Trophoblast cell (in vitro differentiated cells and primary cell): ENCODE data around the gene REG1B.

Experiments
- DNase-seq, 2 donors: peaks; one replicate each; pipeline ENCODE4 v3.0.0-alpha.2; 2016
- H2AFZ ChIP-seq: 2 replicates; pipeline ENCODE4 v1.6.1; 2013; ENCODE audit warnings: low read length, moderate library complexity, mild to moderate bottlenecking; ENCODE audit not compliant: insufficient read depth, poor library complexity
- H2AK5ac ChIP-seq: 2 replicates; pipeline ENCODE4 v1.6.1; 2013; ENCODE audit warnings: mild to moderate bottlenecking, low read length
- H2BK120ac ChIP-seq: 2 replicates; pipeline ENCODE4 v1.6.1; 2013; ENCODE audit warnings: low read length, mild to moderate bottlenecking, moderate library complexity; ENCODE audit not compliant: insufficient read depth, poor library complexity
- H2BK12ac ChIP-seq: 2 replicates; pipeline ENCODE4 v1.6.1; 2013; ENCODE audit warnings: mild to moderate bottlenecking, low read length, moderate library complexity
- H2BK5ac ChIP-seq: 2 replicates; pipeline ENCODE4 v1.6.1; 2013; ENCODE audit warnings: low read length, low read depth, moderate library complexity, mild to moderate bottlenecking; ENCODE audit not compliant: poor library complexity
- H3K14ac ChIP-seq: 2 replicates; pipeline ENCODE4 v1.6.1; 2013; ENCODE audit warnings: mild to moderate bottlenecking, low read length
- H3K18ac ChIP-seq: 2 replicates; pipeline ENCODE4 v1.6.1; 2013; ENCODE audit warnings: mild to moderate bottlenecking, low read length
- H3K23ac ChIP-seq: 2 replicates; pipeline ENCODE4 v1.6.1; 2013; ENCODE audit warnings: low read length
- H3K27ac ChIP-seq: 2 replicates; pipeline ENCODE4 v1.5.1; 2013; ENCODE audit warnings: low read depth, mild to moderate bottlenecking, inconsistent platforms, low read length, moderate library complexity
- H3K27me3 ChIP-seq: 2 replicates; pipeline ENCODE4 v1.6.1; 2013; ENCODE audit warnings: inconsistent platforms, mild to moderate bottlenecking, low read length, moderate library complexity; ENCODE audit not compliant: insufficient read depth
- H3K36me3 ChIP-seq, 2 experiments: 1 replicate in 1 of 2; 2 replicates in 1 of 2; pipeline ENCODE4 v1.6.1; 2013; ENCODE audit warnings: low read length in 2 of 2, mild to moderate bottlenecking in 2 of 2, moderate library complexity in 1 of 2; ENCODE audit not compliant: insufficient read depth in 2 of 2, control insufficient read depth in 1 of 2
- H3K4ac ChIP-seq: 2 replicates; pipeline ENCODE4 v1.6.1; 2013; ENCODE audit warnings: low read depth, mild to moderate bottlenecking, low read length, moderate library complexity
- H3K4me1 ChIP-seq, 2 experiments: 1 replicate in 1 of 2; 2 replicates in 1 of 2; pipeline ENCODE4 v1.6.1; 2013; ENCODE audit warnings: low read length in 2 of 2, mild to moderate bottlenecking in 2 of 2, moderate library complexity in 1 of 2; ENCODE audit not compliant: insufficient read depth in 2 of 2, control insufficient read depth in 1 of 2
- H3K4me2 ChIP-seq: 2 replicates; pipeline ENCODE4 v1.6.1; 2013; ENCODE audit warnings: inconsistent platforms, mild to moderate bottlenecking, low read length, moderate library complexity
- H3K4me3 ChIP-seq: 2 replicates; pipeline ENCODE4 v1.5.1; 2013; ENCODE audit warnings: mild to moderate bottlenecking, low read depth, low read length, inconsistent platforms
- H3K79me1 ChIP-seq: one replicate; pipeline ENCODE4 v1.6.1; 2013; ENCODE audit warnings: low read length
- H3K79me2 ChIP-seq: 2 replicates; pipeline ENCODE4 v1.6.1; 2013; ENCODE audit warnings: low read length, mild to moderate bottlenecking; ENCODE audit not compliant: control insufficient read depth, insufficient read depth, poor library complexity
- H3K9ac ChIP-seq: 2 replicates; pipeline ENCODE4 v1.6.1; 2013; ENCODE audit warnings: mild to moderate bottlenecking, low read length
- H3K9me3 ChIP-seq: 2 replicates; pipeline ENCODE4 v1.6.1; 2013; ENCODE audit warnings: low read depth, mild to moderate bottlenecking, control low read depth, inconsistent platforms, low read length; ENCODE audit not compliant: insufficient read depth
- H4K12ac ChIP-seq: 2 replicates; pipeline ENCODE4 v1.6.1; 2013; ENCODE audit warnings: low read depth, mild to moderate bottlenecking, low read length, moderate library complexity
- H4K8ac ChIP-seq: 2 replicates; pipeline ENCODE4 v1.6.1; 2013; ENCODE audit warnings: low read depth, mild to moderate bottlenecking, low read length, moderate library complexity
- H4K91ac ChIP-seq: one replicate; pipeline ENCODE4 v1.6.1; 2013; ENCODE audit warnings: low read depth, mild to moderate bottlenecking, low read length, moderate library complexity
- WGBS: extraction: QIAGEN DNeasy Blood & Tissue Kit; methylation state at CpG from one replicate; pipeline ENCODE4 v1.1.7; 2013; ENCODE audit warnings: missing lambda C conversion rate; ENCODE audit not compliant: insufficient read length, insufficient coverage; ENCODE audit errors: extremely low coverage; 5-methylcytosine and 5-hydroxymethylcytosine counted together

Gene REG1B

DNA sequence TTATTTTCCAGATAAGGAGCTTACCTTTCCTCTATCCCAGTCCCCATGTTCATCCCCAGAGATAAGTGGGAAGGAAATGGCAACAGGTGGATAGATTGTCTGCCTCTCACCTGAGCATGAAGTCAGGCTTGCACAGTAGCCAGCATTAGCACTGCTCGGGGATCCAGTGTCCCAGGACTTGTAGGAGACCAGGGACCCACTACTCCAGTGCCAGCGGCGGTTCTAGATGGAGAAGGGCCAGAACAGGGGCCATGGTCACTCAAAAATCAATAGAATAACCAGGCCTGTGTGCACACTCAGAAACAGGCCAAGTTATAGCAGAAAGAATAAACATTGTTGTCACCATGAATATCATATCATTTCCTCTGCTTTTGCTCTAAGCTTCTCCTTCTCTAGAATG is 2.4 kb downstream of the REG1B start:
- no peak overlapping the region for H3K14ac ChIP-seq
- H3K18ac ChIP-seq, result no peak overlapping the region
- H3K79me2 ChIP-seq, result no peaks in the 10 kb centered on the region
- no peak overlapping the region for H2BK12ac ChIP-seq
- no peak overlapping the region for H3K9ac ChIP-seq
- H3K36me3 ChIP-seq, result no peaks in the 10 kb centered on the region
- no peak overlapping the region for H4K91ac ChIP-seq
- no peak overlapping the region for H3K23ac ChIP-seq
- no peak overlapping the region for H4K12ac ChIP-seq
- H2BK5ac ChIP-seq, result no peak overlapping the region
- H3K9me3 ChIP-seq, result no peaks in the 10 kb centered on the region
- no peak overlapping the region for H3K4me3 ChIP-seq
- no peak overlapping the region for H4K8ac ChIP-seq
- WGBS, result no CpG with 5 or more reads among the region's 3 CpGs
- no peak overlapping the region for H2AFZ ChIP-seq
- no peak for DNase-seq
- no peaks in the 10 kb centered on the region for H3K27me3 ChIP-seq
- H2AK5ac ChIP-seq, result no peak overlapping the region
- no peaks in the 10 kb centered on the region for H3K79me1 ChIP-seq
- no peak overlapping the region for H3K27ac ChIP-seq
- no peaks in the 10 kb centered on the region for H3K4me1 ChIP-seq
- no peak overlapping the region for H3K4ac ChIP-seq
- no peak overlapping the region for H2BK120ac ChIP-seq
- no peak overlapping the region for H3K4me2 ChIP-seq

DNA sequence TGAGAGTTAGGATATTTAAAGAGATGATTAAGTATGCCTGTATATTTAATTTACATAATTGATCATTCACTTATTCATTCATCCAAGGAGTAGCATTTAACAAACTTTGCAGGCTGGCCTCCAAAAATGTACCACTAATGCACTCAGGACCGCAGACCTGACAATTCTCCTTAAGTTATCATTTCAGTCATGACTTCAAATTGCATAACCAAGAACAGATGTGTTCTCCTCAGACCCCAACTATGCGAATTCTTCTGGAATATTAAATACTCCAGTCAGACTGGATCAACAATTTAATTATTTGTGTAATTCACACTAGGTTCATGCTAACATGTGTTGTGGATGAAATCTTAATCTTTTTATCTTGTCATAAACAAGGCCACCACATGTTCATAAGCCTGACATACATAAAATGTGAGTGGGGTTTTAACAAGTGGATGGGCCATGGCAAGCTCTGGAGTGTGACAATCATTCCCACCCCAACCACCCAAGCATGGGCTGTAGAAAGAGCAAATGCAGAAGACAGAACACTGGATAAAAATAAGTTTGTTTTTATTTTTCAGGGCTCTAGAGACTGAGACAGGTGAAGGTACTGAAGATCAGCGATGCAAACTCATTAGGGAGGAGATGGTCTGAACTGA is 3.2 kb downstream of the REG1B start:
- Histone ChIP-seq H2BK12ac (no peak overlapping the region), H3K9me3 (no peaks in the 10 kb centered on the region), H3K4me3 (no peak overlapping the region), H2AK5ac (no peak overlapping the region), H3K79me2 (no peaks in the 10 kb centered on the region), H3K23ac (no peak overlapping the region), H2BK5ac (no peak overlapping the region), H3K14ac (no peak overlapping the region), H3K36me3 (no peaks in the 10 kb centered on the region), H3K27me3 (no peaks in the 10 kb centered on the region), H3K4me1 (no peaks in the 10 kb centered on the region), H4K12ac (no peak overlapping the region), H2BK120ac (no peak overlapping the region), H3K27ac (no peak overlapping the region), H4K91ac (no peak overlapping the region), H3K9ac (no peak overlapping the region), H3K18ac (no peak overlapping the region), H3K79me1 (no peaks in the 10 kb centered on the region), H3K4me2 (no peak overlapping the region), H3K4ac (no peak overlapping the region), H2AFZ (no peak overlapping the region), H4K8ac (no peak overlapping the region)
- no CpG with 5 or more reads among the region's 3 CpGs for WGBS
- no peak for DNase-seq

DNA sequence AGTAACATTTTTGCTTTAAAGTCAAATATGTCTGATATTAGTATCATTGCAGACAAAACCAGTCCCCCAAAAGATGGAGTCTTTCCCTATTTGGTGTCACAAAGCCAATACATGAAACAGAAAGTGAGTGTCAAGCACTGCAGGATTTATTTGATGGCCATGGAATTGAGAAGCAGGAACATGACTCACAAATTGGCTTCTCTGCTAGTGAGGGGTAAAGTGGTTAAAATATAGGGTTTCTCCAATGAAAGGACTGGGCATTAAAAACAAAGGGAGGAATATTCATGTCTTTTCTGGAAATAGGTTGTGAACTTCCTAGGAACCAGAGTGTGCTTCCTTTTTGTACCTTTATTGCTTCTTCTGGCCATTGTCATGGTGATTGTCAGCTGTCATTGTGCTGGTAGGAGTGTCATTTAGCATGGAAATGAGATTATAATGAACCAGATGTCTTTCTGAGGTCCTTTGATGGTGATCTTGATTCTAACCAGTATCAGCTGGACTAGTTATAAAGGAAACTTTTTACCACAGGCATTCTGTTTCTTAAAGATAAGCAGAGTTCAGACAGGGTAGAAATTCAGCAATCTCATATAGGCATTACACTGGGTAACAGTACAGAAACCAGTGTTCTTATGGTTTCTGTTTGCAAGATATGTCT is 4.1 kb downstream of the REG1B start:
- no peak overlapping the region for H2AFZ ChIP-seq
- no peak overlapping the region for H2BK5ac ChIP-seq
- H3K27me3 ChIP-seq, result no peaks in the 10 kb centered on the region
- H2BK120ac ChIP-seq, result no peak overlapping the region
- H4K91ac ChIP-seq, result no peak overlapping the region
- no peaks in the 10 kb centered on the region for H3K4me1 ChIP-seq
- no peaks in the 10 kb centered on the region for H3K79me1 ChIP-seq
- H3K36me3 ChIP-seq, result no peaks in the 10 kb centered on the region
- no peak overlapping the region for H3K27ac ChIP-seq
- no peak overlapping the region for H2AK5ac ChIP-seq
- H4K12ac ChIP-seq, result no peak overlapping the region
- DNase-seq, result no peak
- no peak overlapping the region for H3K14ac ChIP-seq
- H3K4me2 ChIP-seq, result no peak overlapping the region
- H3K4ac ChIP-seq, result no peak overlapping the region
- no peak overlapping the region for H3K18ac ChIP-seq
- no peaks in the 10 kb centered on the region for H3K79me2 ChIP-seq
- no peak overlapping the region for H3K4me3 ChIP-seq
- H4K8ac ChIP-seq, result no peak overlapping the region
- no peaks in the 10 kb centered on the region for H3K9me3 ChIP-seq
- no peak overlapping the region for H3K9ac ChIP-seq
- H3K23ac ChIP-seq, result no peak overlapping the region
- H2BK12ac ChIP-seq, result no peak overlapping the region

DNA sequence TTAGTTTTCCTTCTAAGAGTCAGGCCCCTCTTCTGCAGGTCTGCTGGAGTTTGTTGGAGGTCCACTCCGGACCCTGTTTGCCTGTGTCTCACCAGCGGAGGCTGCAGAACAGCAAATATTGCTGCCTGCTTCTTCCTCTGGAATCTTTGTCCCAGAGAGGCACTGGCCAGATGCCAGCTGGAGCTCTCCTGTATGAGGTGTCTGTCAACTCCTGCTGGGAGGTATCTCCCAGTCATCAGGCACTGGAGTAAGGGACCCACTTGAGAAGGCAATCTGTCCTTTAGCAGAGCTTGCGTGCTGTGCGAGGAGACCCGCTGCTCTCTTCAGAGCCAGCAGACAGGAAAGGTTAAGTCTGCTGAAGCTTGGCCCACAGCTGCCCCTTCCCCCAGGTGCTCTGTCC is 4.8 kb downstream of the REG1B start:
- no peak overlapping the region for H3K9ac ChIP-seq
- H2AK5ac ChIP-seq, result no peak overlapping the region
- DNase-seq, result no peak
- no peak overlapping the region for H4K12ac ChIP-seq
- H2BK120ac ChIP-seq, result no peak overlapping the region
- H3K23ac ChIP-seq, result no peak overlapping the region
- WGBS, result no CpG with 5 or more reads among the region's 5 CpGs
- H4K8ac ChIP-seq, result no peak overlapping the region
- no peaks in the 10 kb centered on the region for H3K27me3 ChIP-seq
- H3K4me2 ChIP-seq, result no peak overlapping the region
- no peak overlapping the region for H3K18ac ChIP-seq
- no peaks in the 10 kb centered on the region for H3K4me1 ChIP-seq
- no peak overlapping the region for H3K4me3 ChIP-seq
- no peaks in the 10 kb centered on the region for H3K79me2 ChIP-seq
- H3K14ac ChIP-seq, result no peak overlapping the region
- no peaks in the 10 kb centered on the region for H3K36me3 ChIP-seq
- no peak overlapping the region for H2AFZ ChIP-seq
- no peak overlapping the region for H4K91ac ChIP-seq
- no peak overlapping the region for H2BK5ac ChIP-seq
- H3K79me1 ChIP-seq, result no peaks in the 10 kb centered on the region
- H3K9me3 ChIP-seq, result no peaks in the 10 kb centered on the region
- no peak overlapping the region for H2BK12ac ChIP-seq
- no peak overlapping the region for H3K4ac ChIP-seq
- H3K27ac ChIP-seq, result no peak overlapping the region
